ENCODE results near the gene OPCML.

DNA sequence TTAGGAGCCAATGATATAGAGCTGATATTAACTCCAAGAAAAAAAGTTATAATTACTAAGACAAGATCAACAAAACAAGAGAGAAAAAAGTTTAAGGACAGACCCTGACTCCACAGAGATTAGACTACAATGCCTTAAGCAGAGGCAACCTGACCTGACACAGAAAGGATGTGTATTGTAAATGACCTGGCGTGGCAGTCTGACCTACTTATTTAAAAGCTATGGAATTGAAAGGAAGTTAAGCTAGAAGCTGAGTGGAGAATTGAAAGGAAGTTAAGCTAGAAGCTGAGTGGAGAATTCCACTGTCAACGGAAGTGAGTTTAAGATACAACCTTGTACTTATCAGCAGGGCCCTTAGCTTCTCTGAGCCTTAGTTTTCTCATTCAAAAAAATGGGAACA lies 885.4 kb downstream of the OPCML start:
- TF ChIP-seq, protein P1, sequence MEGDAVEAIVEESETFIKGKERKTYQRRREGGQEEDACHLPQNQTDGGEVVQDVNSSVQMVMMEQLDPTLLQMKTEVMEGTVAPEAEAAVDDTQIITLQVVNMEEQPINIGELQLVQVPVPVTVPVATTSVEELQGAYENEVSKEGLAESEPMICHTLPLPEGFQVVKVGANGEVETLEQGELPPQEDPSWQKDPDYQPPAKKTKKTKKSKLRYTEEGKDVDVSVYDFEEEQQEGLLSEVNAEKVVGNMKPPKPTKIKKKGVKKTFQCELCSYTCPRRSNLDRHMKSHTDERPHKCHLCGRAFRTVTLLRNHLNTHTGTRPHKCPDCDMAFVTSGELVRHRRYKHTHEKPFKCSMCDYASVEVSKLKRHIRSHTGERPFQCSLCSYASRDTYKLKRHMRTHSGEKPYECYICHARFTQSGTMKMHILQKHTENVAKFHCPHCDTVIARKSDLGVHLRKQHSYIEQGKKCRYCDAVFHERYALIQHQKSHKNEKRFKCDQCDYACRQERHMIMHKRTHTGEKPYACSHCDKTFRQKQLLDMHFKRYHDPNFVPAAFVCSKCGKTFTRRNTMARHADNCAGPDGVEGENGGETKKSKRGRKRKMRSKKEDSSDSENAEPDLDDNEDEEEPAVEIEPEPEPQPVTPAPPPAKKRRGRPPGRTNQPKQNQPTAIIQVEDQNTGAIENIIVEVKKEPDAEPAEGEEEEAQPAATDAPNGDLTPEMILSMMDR (IDR thresholded peaks at IDR 0.05) = no peak
- no peak for TF ChIP-seq EZH2 (IDR thresholded peaks at IDR 0.05; ENCODE audit: borderline replicate concordance, insufficient read depth, low read depth, low read length, poor library complexity, severe bottlenecking)
